ENCODE measurements around the gene RNF123.
"Not testable (repeated sequence)": the region's sequence is repeated elsewhere in the genome, so short reads cannot be mapped to it uniquely, and the experiment has no call there.

RNF123 gene

GRCh38 chr3:49683162-49683561 lies 6.2 kb upstream of the RNF123 start:
- Histone ChIP-seq H3K4me2 (ENCODE audit: low read length) (no peak overlapping the region), H3K36me3 (ENCODE audit: control insufficient read depth, insufficient read depth, low read length) (no peaks in the 10 kb centered on the region), H3K27me3 (ENCODE audit: control insufficient read depth, insufficient read depth, low read length) (no peaks in the 10 kb centered on the region), H3K4me3 (ENCODE audit: low read depth, low read length) (no peak overlapping the region), H3K79me2 (no peaks in the 10 kb centered on the region), H3K9me3 (ENCODE audit: control insufficient read depth, low read length) (no peaks in the 10 kb centered on the region), H3K4me1 (peaks cover under 1% of the 10 kb centered on the region), H3K9ac (no peak overlapping the region), H2AFZ (no peak overlapping the region), H3K27ac (no peak overlapping the region)
- TF ChIP-seq CTCF (IDR thresholded peaks at IDR 0.05): no peak

- not testable (repeated sequence) for H3K27me3 ChIP-seq (ENCODE audit: control insufficient read depth, insufficient read depth, low read length); H3K79me2 ChIP-seq; H3K4me3 ChIP-seq (ENCODE audit: low read depth, low read length); H3K36me3 ChIP-seq (ENCODE audit: control insufficient read depth, insufficient read depth, low read length); H3K27ac ChIP-seq; H2AFZ ChIP-seq; H3K9ac ChIP-seq; H3K4me2 ChIP-seq (ENCODE audit: low read length); H3K4me1 ChIP-seq; H3K9me3 ChIP-seq (ENCODE audit: control insufficient read depth, low read length)
Observed at GRCh38 chr3:49684453-49684852, 4.9 kb upstream of the RNF123 start.

- not testable (repeated sequence) for H3K4me3 ChIP-seq (ENCODE audit: low read depth, low read length); H3K4me2 ChIP-seq (ENCODE audit: low read length); H3K9me3 ChIP-seq (ENCODE audit: control insufficient read depth, low read length); H3K9ac ChIP-seq; H3K27ac ChIP-seq; H3K27me3 ChIP-seq (ENCODE audit: control insufficient read depth, insufficient read depth, low read length); H3K4me1 ChIP-seq; H3K79me2 ChIP-seq; H3K36me3 ChIP-seq (ENCODE audit: control insufficient read depth, insufficient read depth, low read length); H2AFZ ChIP-seq
Observed at GRCh38 chr3:49685103-49685502, 4.3 kb upstream of the RNF123 start.

GRCh38 chr3:49685846-49686245 lies 3.5 kb upstream of the RNF123 start:
- H3K79me2 ChIP-seq; H3K27me3 ChIP-seq (ENCODE audit: control insufficient read depth, insufficient read depth, low read length); H3K4me3 ChIP-seq (ENCODE audit: low read depth, low read length); H3K27ac ChIP-seq; H3K9ac ChIP-seq; H2AFZ ChIP-seq; H3K36me3 ChIP-seq (ENCODE audit: control insufficient read depth, insufficient read depth, low read length); H3K9me3 ChIP-seq (ENCODE audit: control insufficient read depth, low read length); H3K4me2 ChIP-seq (ENCODE audit: low read length): not testable (repeated sequence)
- peaks cover 14% of the 10 kb centered on the region for H3K4me1 ChIP-seq

- not testable (repeated sequence) for H3K27me3 ChIP-seq (ENCODE audit: control insufficient read depth, insufficient read depth, low read length); H3K27ac ChIP-seq
Observed at GRCh38 chr3:49686346-49686745, 3.0 kb upstream of the RNF123 start.

GRCh38 chr3:49686769-49687423 lies 2.5 kb upstream of the RNF123 start:
- peak overlapping the region; percentile 65 for H3K4me2 ChIP-seq (ENCODE audit: low read length)
- H3K27me3 ChIP-seq (ENCODE audit: control insufficient read depth, insufficient read depth, low read length); H3K9ac ChIP-seq; H3K36me3 ChIP-seq (ENCODE audit: control insufficient read depth, insufficient read depth, low read length); H3K79me2 ChIP-seq; H3K9me3 ChIP-seq (ENCODE audit: control insufficient read depth, low read length): not testable (repeated sequence)
- peak overlapping the region; percentile 40 for H3K4me3 ChIP-seq (ENCODE audit: low read depth, low read length)
- H2AFZ ChIP-seq: peak overlapping the region; percentile 64
- H3K27ac ChIP-seq: peak overlapping the region; percentile 24
- peaks cover 18% of the 10 kb centered on the region for H3K4me1 ChIP-seq

More at GRCh38 chr3:49686346-49686745, 3.0 kb upstream of the RNF123 start:
- not testable (repeated sequence) for H3K9me3 ChIP-seq (ENCODE audit: control insufficient read depth, low read length); H3K36me3 ChIP-seq (ENCODE audit: control insufficient read depth, insufficient read depth, low read length); H3K9ac ChIP-seq; H3K79me2 ChIP-seq
- Histone ChIP-seq H3K4me2 (ENCODE audit: low read length) (peak overlapping the region; percentile 65), H2AFZ (peak overlapping the region; percentile 64), H3K4me3 (ENCODE audit: low read depth, low read length) (peak overlapping the region; percentile 40), H3K4me1 (peaks cover 18% of the 10 kb centered on the region)

GRCh38 chr3:49687424-49687795 lies 1.9 kb upstream of the RNF123 start:
- not testable (repeated sequence) for H3K9ac ChIP-seq; H3K79me2 ChIP-seq; H3K36me3 ChIP-seq (ENCODE audit: control insufficient read depth, insufficient read depth, low read length); H3K27ac ChIP-seq; H3K9me3 ChIP-seq (ENCODE audit: control insufficient read depth, low read length); H3K27me3 ChIP-seq (ENCODE audit: control insufficient read depth, insufficient read depth, low read length); H2AFZ ChIP-seq; H3K4me3 ChIP-seq (ENCODE audit: low read depth, low read length)
- Histone ChIP-seq H3K4me2 (ENCODE audit: low read length) (peak overlapping the region; percentile 65), H3K4me1 (peaks cover 18% of the 10 kb centered on the region)

- not testable (repeated sequence) for H3K9me3 ChIP-seq (ENCODE audit: control insufficient read depth, low read length); H3K36me3 ChIP-seq (ENCODE audit: control insufficient read depth, insufficient read depth, low read length); H3K27me3 ChIP-seq (ENCODE audit: control insufficient read depth, insufficient read depth, low read length); H3K79me2 ChIP-seq
- Histone ChIP-seq H3K4me1 (peaks cover 18% of the 10 kb centered on the region), H3K27ac (peak overlapping the region; percentile 53), H3K4me2 (ENCODE audit: low read length) (peak overlapping the region; percentile 76), H2AFZ (peak overlapping the region; percentile 86), H3K4me3 (ENCODE audit: low read depth, low read length) (peak overlapping the region; percentile 93), H3K9ac (peak overlapping the region; percentile 85)
Observed at GRCh38 chr3:49688338-49689045, 865 bp upstream of the RNF123 start.

GRCh38 chr3:49689908-49690624 lies 709 bp downstream of the RNF123 start:
- not testable (repeated sequence) for H3K79me2 ChIP-seq; H3K27me3 ChIP-seq (ENCODE audit: control insufficient read depth, insufficient read depth, low read length); H3K9me3 ChIP-seq (ENCODE audit: control insufficient read depth, low read length); H3K36me3 ChIP-seq (ENCODE audit: control insufficient read depth, insufficient read depth, low read length)
- peak overlapping the region; percentile 93 for H3K4me3 ChIP-seq (ENCODE audit: low read depth, low read length)
- H3K4me2 ChIP-seq (ENCODE audit: low read length): peak overlapping the region; percentile 76
- peak overlapping the region; percentile 86 for H2AFZ ChIP-seq
- H3K27ac ChIP-seq: peak overlapping the region; percentile 53
- peak overlapping the region; percentile 85 for H3K9ac ChIP-seq
- H3K4me1 ChIP-seq: peaks cover 18% of the 10 kb centered on the region

- H3K9me3 ChIP-seq (ENCODE audit: control insufficient read depth, low read length); H3K9ac ChIP-seq; H3K4me2 ChIP-seq (ENCODE audit: low read length); H3K79me2 ChIP-seq; H3K36me3 ChIP-seq (ENCODE audit: control insufficient read depth, insufficient read depth, low read length); H2AFZ ChIP-seq; H3K4me3 ChIP-seq (ENCODE audit: low read depth, low read length); H3K27ac ChIP-seq; H3K27me3 ChIP-seq (ENCODE audit: control insufficient read depth, insufficient read depth, low read length): not testable (repeated sequence)
- peaks cover 18% of the 10 kb centered on the region for H3K4me1 ChIP-seq
Observed at GRCh38 chr3:49690856-49691255, 1.5 kb downstream of the RNF123 start.

Data from parathyroid adenoma (tissue), 2 donors.